HepG2 (cell line): ENCODE results near the gene TRERF1. TPM values are rescaled to one million over a fixed set of nuclear protein-coding genes. Genes with fewer than 3 reads are reported as not detected.
A peak's percentile ranks its signal among the peaks of the same experiment; 100 is the strongest.

ENCODE experiments used
- ATAC-seq: fragments of 200-7000 bp; cut with Tn5 transposase; 3 replicates; pipeline ENCODE4 v1.9.1; 2020; ENCODE audit warnings: mild to moderate bottlenecking, moderate library complexity
- BruUV-seq: library from RNA; stranded (reverse); fragments of 400-500 nt; replicated peaks from 2 replicates; lab custom pipeline; 2021; lab: Mats Ljungman, UMichigan
- CTCF ChIA-PET: fragments of 300-600 bp; formaldehyde crosslinking; extraction: SDS; loops from one replicate; lab custom pipeline; 2021; ENCODE audit warnings: low total read pairs, inconsistent platforms, low intra/inter-chr PET ratio; lab: Yijun Ruan, JAX
- POLR2A ChIA-PET: fragments of 350-600 bp; sonication (Branson Sonifier 250); formaldehyde crosslinking; loops from one replicate; lab custom pipeline; 2020; ENCODE audit warnings: antibody characterized with exemption, inconsistent platforms; lab: Yijun Ruan, JAX
- DNase-seq: peaks from one replicate; pipeline ENCODE4 v3.0.0-alpha.2; 2015; ENCODE audit warnings: low spot score
- FAIRE-seq: peaks from 3 replicates; lab custom pipeline; 2011; peaks lifted over from hg19 to GRCh38; lab: Jason Lieb, UNC
- H2AFZ ChIP-seq: one replicate; pipeline ENCODE4 v1.6.1; 2011; ENCODE audit warnings: low read length, inconsistent platforms
- H3K27ac ChIP-seq: fragments of 300-600 bp; 3 replicates; pipeline ENCODE4 v1.8.0; 2011; ENCODE audit warnings: mixed run types, mild to moderate bottlenecking, mixed read lengths, low read length, inconsistent platforms; ENCODE audit not compliant: insufficient read depth; ENCODE audit errors: extremely low read length
- H3K27me3 ChIP-seq, 2 experiments: fragments of 200-600 bp in 1 of 2; 2 replicates in 1 of 2; 3 replicates in 1 of 2; pipeline versions ENCODE4 v1.6.0 to v1.8.0; 2011; ENCODE audit warnings: low read length in 2 of 2, mild to moderate bottlenecking in 2 of 2, moderate library complexity in 2 of 2, inconsistent platforms in 1 of 2; ENCODE audit not compliant: insufficient read depth in 2 of 2, control insufficient read depth in 1 of 2
- H3K36me3 ChIP-seq, 2 experiments: fragments of 200-600 bp in 1 of 2; replicated peaks in 1 of 2; 2 replicates in 1 of 2; 3 replicates in 1 of 2; pipeline versions ENCODE4 v1.5.1 to v1.8.0; 2011; ENCODE audit warnings: low read length in 2 of 2, inconsistent platforms in 1 of 2; ENCODE audit not compliant: insufficient read depth in 2 of 2, control insufficient read depth in 1 of 2
- H3K4me1 ChIP-seq: 2 replicates; pipeline ENCODE4 v1.5.1; 2012; ENCODE audit warnings: low read length, inconsistent platforms; ENCODE audit not compliant: insufficient read depth
- H3K4me2 ChIP-seq: 2 replicates; pipeline ENCODE4 v1.6.0; 2011; ENCODE audit warnings: low read depth, low read length, inconsistent platforms
- H3K4me3 ChIP-seq, 3 experiments: fragments of 200-600 bp in 1 of 3; sonication (generic), shearing (Covaris generic) in 1 of 3; replicated peaks in 1 of 3; 2 replicates each; pipeline ENCODE4 v1.5.1; 2011 to 2016; ENCODE audit warnings: low read length in 3 of 3, inconsistent platforms in 2 of 3, low read depth in 2 of 3, mild to moderate bottlenecking in 2 of 3, control low read depth in 1 of 3, mixed read lengths in 1 of 3; ENCODE audit not compliant: insufficient read depth in 1 of 3
- H3K79me2 ChIP-seq: one replicate; pipeline ENCODE4 v1.6.1; 2011; ENCODE audit warnings: low read length, inconsistent platforms; ENCODE audit not compliant: insufficient read depth
- H3K9ac ChIP-seq: 2 replicates; pipeline ENCODE4 v1.6.0; 2011; ENCODE audit warnings: mild to moderate bottlenecking, low read depth, low read length, inconsistent platforms; ENCODE audit not compliant: insufficient read depth
- H3K9me3 ChIP-seq: 2 replicates; pipeline ENCODE4 v1.5.1; 2012; ENCODE audit warnings: mild to moderate bottlenecking, low read length
- H4K20me1 ChIP-seq: 2 replicates; pipeline ENCODE4 v1.6.0; 2011; ENCODE audit warnings: inconsistent platforms, mild to moderate bottlenecking, low read length, moderate library complexity; ENCODE audit not compliant: insufficient read depth
- BCL3 ChIP-seq: sonication (generic); formaldehyde crosslinking; IDR thresholded peaks from 2 replicates; pipeline ENCODE4 v1.5.1; 2020; ENCODE audit warnings: mild to moderate bottlenecking, missing genetic modification reagents, moderate library complexity
- CREM ChIP-seq, 2 experiments: sonication (generic) in 1 of 2; formaldehyde crosslinking in 1 of 2; IDR thresholded peaks; 2 replicates each; pipeline versions ENCODE4 v1.4.0 to v1.6.1; 2016 to 2020; ENCODE audit warnings: antibody characterized with exemption in 1 of 2, mild to moderate bottlenecking in 1 of 2, missing genetic modification reagents in 1 of 2
- GLI4 ChIP-seq: sonication (generic); formaldehyde crosslinking; IDR thresholded peaks from 2 replicates; pipeline ENCODE4 v1.5.1; 2020; ENCODE audit warnings: missing genetic modification reagents, mild to moderate bottlenecking, moderate library complexity, borderline replicate concordance
- SIN3B ChIP-seq: fragments of 150-350 bp; IDR thresholded peaks from 2 replicates; pipeline ENCODE4 v1.6.1; 2014; ENCODE audit warnings: low read length
- SIX1 ChIP-seq: sonication (generic); formaldehyde crosslinking; IDR thresholded peaks from 2 replicates; pipeline ENCODE4 v1.4.0; 2020; ENCODE audit warnings: missing genetic modification reagents, borderline replicate concordance
- SMYD3 ChIP-seq: sonication (generic); formaldehyde crosslinking; IDR thresholded peaks from 2 replicates; pipeline ENCODE4 v1.8.1; 2023; ENCODE audit warnings: mild to moderate bottlenecking, missing genetic modification reagents
- SNAI1 ChIP-seq: sonication (generic); formaldehyde crosslinking; IDR thresholded peaks from 2 replicates; pipeline ENCODE4 v1.5.0; 2020; ENCODE audit warnings: mild to moderate bottlenecking, missing genetic modification reagents, borderline replicate concordance
- TAF1 ChIP-seq: sonication (generic); formaldehyde crosslinking; IDR thresholded peaks from 2 replicates; pipeline ENCODE4 v1.4.0; 2020; ENCODE audit warnings: missing genetic modification reagents
- ZBTB21 ChIP-seq: sonication (generic); formaldehyde crosslinking; IDR thresholded peaks from 2 replicates; pipeline ENCODE4 v1.4.0; 2020; ENCODE audit warnings: missing genetic modification reagents
- ZFP36L1 ChIP-seq: sonication (generic); formaldehyde crosslinking; IDR thresholded peaks from 2 replicates; pipeline ENCODE4 v1.8.0; 2022; ENCODE audit warnings: mild to moderate bottlenecking, missing genetic modification reagents, moderate library complexity
- ZNF354B ChIP-seq: sonication (generic); formaldehyde crosslinking; IDR thresholded peaks from 2 replicates; pipeline ENCODE4 v1.8.0; 2022; ENCODE audit warnings: mild to moderate bottlenecking, missing genetic modification reagents
- ZNF619 ChIP-seq: sonication (generic); formaldehyde crosslinking; IDR thresholded peaks from 2 replicates; pipeline ENCODE4 v1.4.0; 2020; ENCODE audit warnings: mild to moderate bottlenecking, missing genetic modification reagents
- WGBS: methylation state at CpG from one replicate; pipeline ENCODE4 v1.1.6; 2017; ENCODE audit warnings: low lambda C conversion rate; 5-methylcytosine and 5-hydroxymethylcytosine counted together
- in situ Hi-C: cut with HindIII; loops from 2 replicates; pipeline ENCODE4 v1.10.0; 2017; ENCODE audit warnings: low pct_unique_long_range_greater_than_20kb; ENCODE audit not compliant: extremely low pct_ligation_motif_present
- intact Hi-C: fragments of 100-400 bp; cut with micrococcal nuclease; formaldehyde crosslinking; loops from one replicate; pipeline ENCODE4 v1.10.0; 2022; ENCODE audit not compliant: unreplicated experiment
- polyA plus RNA-seq, 8 experiments: library from polyadenylated mRNA; depleted of rRNA in 3 of 8; stranded (reverse) in 7 of 8; unstranded in 1 of 8; fragments of >200 nt; fragmentation: Illumina TruSeq in 4 of 8; extraction: Trizol in 4 of 8; gene quantifications; 2 replicates each; pipeline versions ENCODE4 v1.2.1 to v1.2.3, GENCODE V29; 2011 to 2016; ENCODE audit warnings: low read depth in 4 of 8, missing spikeins in 1 of 8, mixed read lengths in 1 of 8; ENCODE audit not compliant: insufficient read depth in 1 of 8
- total RNA-seq, 5 experiments: library from RNA; depleted of rRNA; stranded (reverse); fragments of >200 nt; fragmentation: Illumina TruSeq; extraction: Trizol; gene quantifications; 2 replicates each; pipeline ENCODE4 v1.2.3, GENCODE V29; 2016; ENCODE audit warnings: low read depth in 1 of 5
- TF ChIP-seq, protein P1 (sequence below): sonication (generic); formaldehyde crosslinking; IDR thresholded peaks from 2 replicates; pipeline ENCODE4 v1.9.0; 2022; ENCODE audit warnings: missing genetic modification reagents, mild to moderate bottlenecking, borderline replicate concordance
- TF ChIP-seq, protein P2 (sequence below): sonication (generic); formaldehyde crosslinking; IDR thresholded peaks from 2 replicates; pipeline ENCODE4 v1.8.0; 2022; ENCODE audit warnings: missing genetic modification reagents, mild to moderate bottlenecking, inconsistent platforms, borderline replicate concordance

Gene TRERF1
- total and polyA plus RNA-seq, 2 of the 13 experiments (the other 11 are each of a cell fraction or from before 2014, with no cell fraction given), result 0.02 TPM; not detected in 1

DNA sequence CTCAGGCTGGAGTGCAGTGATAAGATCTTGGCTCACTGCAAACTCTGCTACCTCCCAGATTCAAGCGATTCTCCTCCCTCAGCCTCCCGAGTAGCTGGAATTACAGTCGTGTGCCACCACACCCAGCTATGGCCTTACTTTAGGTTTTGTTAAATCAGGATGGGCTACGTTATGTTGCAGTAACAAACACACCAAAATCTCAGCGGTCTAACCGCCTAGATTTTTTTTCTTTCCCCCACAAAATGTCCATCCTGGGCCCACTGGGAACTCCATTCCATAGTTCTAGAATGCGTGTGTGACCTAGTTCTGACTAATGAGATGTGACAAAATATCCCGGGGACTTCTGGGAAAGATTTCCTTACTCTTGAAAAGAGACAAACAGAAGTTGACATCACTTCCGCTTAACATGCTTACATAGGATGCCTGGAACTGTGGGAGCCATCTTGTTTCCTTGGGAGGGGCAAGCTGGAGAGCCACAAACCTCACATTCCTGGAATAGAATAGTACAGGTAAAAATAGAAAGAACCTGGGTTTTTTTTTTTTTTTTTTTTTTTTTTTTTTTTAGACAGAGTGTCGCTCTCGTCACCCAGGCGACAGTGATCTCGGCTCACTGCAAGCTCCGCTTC lies 42.3 kb upstream of the TRERF1 start:
- Histone ChIP-seq H3K36me3 (no peaks in the 10 kb centered on the region), H3K79me2 (no peaks in the 10 kb centered on the region), H4K20me1 (no peaks in the 10 kb centered on the region), H3K27me3 (no peaks in the 10 kb centered on the region), H3K27ac (no peak overlapping the region), H2AFZ (no peak overlapping the region), H3K4me1 (0 out of 2 replicates have a peak, but pooled peaks cover 7% of the 10 kb centered on the region), H3K4me2 (no peak overlapping the region), H3K4me3 (no peak overlapping the region), H3K9me3 (peaks cover 5% of the 10 kb centered on the region; the same call in 1 of the 2 replicates), H3K9ac (no peak overlapping the region)
- 38% methylated on average over 14 of the region's 14 CpGs for WGBS
- ATAC-seq, result no peak
- ChIA-PET POLR2A (no interaction called here), CTCF (no interaction called here)
- intact Hi-C loops (no loop called here), in situ Hi-C loops (no loop called here)
- TF ChIP-seq GLI4 (CRISPR knock-in tag), result no peak
- peak; percentile 23; the same call in 1 of the 2 replicates for TF ChIP-seq ZBTB21 (CRISPR knock-in tag)
- TF ChIP-seq ZNF354B (CRISPR knock-in tag), result no peak
- no TSS peak for BruUV-seq
- DNase-seq, result no peak
- FAIRE-seq, result no peak

GRCh38 chr6:42488129-42488528 lies 36.4 kb upstream of the TRERF1 start:
- Histone ChIP-seq H3K36me3 (no peaks in the 10 kb centered on the region), H3K9me3 (no peaks in the 10 kb centered on the region), H2AFZ (no peak overlapping the region), H3K79me2 (no peaks in the 10 kb centered on the region), H4K20me1 (no peaks in the 10 kb centered on the region), H3K27me3 (0 out of 5 replicates have a peak, but pooled peaks cover 1 to 5% of the 10 kb centered on the region in 2 experiments), H3K27ac (no peak overlapping the region), H3K4me2 (no peak overlapping the region), H3K4me3 (no peak overlapping the region), H3K9ac (no peak overlapping the region), H3K4me1 (no peaks in the 10 kb centered on the region)
- intact Hi-C loops, result no loop called here
- in situ Hi-C loops, result no loop called here
- BruUV-seq, result no TSS peak
- CTCF ChIA-PET, result no interaction called here
- ATAC-seq (no peak), DNase-seq (no peak), FAIRE-seq (no peak)
- POLR2A ChIA-PET, result no interaction called here
- WGBS, result 30% methylated on average over 2 of the region's 2 CpGs
- no peak for TF ChIP-seq SIX1 (CRISPR knock-in tag)
- TF ChIP-seq BCL3, result no peak
- no peak for TF ChIP-seq TAF1
- TF ChIP-seq SIN3B, result no peak
- TF ChIP-seq SMYD3 (CRISPR knock-in tag), result no peak
- TF ChIP-seq CREM (IDR thresholded peaks at IDR 0.05), result no peak
- TF ChIP-seq CREM (CRISPR knock-in tag; IDR thresholded peaks at IDR 0.05), result no peak
- TF ChIP-seq, protein P1, sequence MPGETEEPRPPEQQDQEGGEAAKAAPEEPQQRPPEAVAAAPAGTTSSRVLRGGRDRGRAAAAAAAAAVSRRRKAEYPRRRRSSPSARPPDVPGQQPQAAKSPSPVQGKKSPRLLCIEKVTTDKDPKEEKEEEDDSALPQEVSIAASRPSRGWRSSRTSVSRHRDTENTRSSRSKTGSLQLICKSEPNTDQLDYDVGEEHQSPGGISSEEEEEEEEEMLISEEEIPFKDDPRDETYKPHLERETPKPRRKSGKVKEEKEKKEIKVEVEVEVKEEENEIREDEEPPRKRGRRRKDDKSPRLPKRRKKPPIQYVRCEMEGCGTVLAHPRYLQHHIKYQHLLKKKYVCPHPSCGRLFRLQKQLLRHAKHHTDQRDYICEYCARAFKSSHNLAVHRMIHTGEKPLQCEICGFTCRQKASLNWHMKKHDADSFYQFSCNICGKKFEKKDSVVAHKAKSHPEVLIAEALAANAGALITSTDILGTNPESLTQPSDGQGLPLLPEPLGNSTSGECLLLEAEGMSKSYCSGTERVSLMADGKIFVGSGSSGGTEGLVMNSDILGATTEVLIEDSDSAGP, result no peak
- TF ChIP-seq, protein P2, sequence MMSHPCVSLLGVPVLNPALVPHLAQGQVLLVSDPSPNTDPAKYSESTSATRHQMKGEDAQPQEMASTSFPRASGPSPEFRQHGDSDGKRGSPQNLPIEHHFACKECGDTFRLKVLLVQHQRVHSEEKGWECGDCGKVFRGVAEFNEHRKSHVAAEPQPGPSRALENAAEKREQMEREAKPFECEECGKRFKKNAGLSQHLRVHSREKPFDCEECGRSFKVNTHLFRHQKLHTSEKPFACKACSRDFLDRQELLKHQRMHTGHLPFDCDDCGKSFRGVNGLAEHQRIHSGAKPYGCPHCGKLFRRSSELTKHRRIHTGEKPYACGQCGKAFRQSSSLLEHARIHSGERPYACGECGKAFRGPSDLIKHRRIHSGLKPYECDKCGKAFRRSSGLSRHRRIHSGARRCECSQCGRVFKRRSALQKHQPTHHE (CRISPR knock-in tag), result no peak
- TF ChIP-seq ZNF619, result no peak
- TF ChIP-seq SNAI1, result no peak
- TF ChIP-seq ZFP36L1 (CRISPR knock-in tag), result no peak
